Activated CD8-positive, alpha-beta memory T cell treated with anti-CD3 and anti-CD28 coated beads, Interleukin-2, amount 50 U/mL, for 1 hour (primary cell): ENCODE results near the gene OLIG2.

ENCODE experiments used
- DNase-seq: peaks from one replicate; pipeline ENCODE4 v3.0.0-alpha.2; 2020; ENCODE audit errors: extremely low read depth

Gene OLIG2

GRCh38 chr21:33032434-33033047, 6.8 kb downstream of the OLIG2 start:
- no peak for DNase-seq

DNA sequence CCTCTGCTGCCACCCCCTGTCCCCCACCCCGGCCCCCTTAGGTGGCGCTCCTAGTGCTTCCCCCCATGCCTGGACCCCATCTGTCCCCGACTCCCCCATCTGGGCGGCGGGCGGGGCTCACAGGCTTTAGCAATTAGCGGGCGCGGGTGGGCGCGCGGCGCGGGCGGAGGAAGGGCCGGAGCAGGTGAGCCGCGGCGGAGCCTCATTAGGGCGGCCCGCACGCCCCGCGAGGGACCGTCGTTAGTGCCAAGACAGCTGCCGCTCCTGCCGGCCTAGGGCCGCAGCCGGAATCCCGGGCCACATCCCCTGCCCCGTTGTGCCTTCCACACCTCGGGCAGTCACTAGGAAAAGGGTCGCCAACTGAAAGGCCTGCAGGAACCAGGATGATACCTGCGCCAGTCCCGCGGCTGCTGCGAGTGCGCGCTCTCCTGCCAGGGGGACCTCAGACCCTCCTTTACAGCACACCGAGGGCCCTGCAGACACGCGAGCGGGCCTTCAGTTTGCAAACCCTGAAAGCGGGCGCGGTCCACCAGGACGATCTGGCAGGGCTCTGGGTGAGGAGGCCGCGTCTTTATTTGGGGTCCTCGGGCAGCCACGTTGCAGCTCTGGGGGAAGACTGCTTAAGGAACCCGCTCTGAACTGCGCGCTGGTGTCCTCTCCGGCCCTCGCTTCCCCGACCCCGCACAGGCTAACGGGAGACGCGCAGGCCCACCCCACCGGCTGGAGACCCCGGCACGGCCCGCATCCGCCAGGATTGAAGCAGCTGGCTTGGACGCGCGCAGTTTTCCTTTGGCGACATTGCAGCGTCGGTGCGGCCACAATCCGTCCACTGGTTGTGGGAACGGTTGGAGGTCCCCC, 7.6 kb downstream of the OLIG2 start:
- no peak for DNase-seq

GRCh38 chr21:33033961-33034413, 8.3 kb downstream of the OLIG2 start:
- no peak for DNase-seq

- DNase-seq = no peak
These were observed 9.4 kb downstream of the OLIG2 start for GRCh38 chr21:33035147-33035546.

DNA sequence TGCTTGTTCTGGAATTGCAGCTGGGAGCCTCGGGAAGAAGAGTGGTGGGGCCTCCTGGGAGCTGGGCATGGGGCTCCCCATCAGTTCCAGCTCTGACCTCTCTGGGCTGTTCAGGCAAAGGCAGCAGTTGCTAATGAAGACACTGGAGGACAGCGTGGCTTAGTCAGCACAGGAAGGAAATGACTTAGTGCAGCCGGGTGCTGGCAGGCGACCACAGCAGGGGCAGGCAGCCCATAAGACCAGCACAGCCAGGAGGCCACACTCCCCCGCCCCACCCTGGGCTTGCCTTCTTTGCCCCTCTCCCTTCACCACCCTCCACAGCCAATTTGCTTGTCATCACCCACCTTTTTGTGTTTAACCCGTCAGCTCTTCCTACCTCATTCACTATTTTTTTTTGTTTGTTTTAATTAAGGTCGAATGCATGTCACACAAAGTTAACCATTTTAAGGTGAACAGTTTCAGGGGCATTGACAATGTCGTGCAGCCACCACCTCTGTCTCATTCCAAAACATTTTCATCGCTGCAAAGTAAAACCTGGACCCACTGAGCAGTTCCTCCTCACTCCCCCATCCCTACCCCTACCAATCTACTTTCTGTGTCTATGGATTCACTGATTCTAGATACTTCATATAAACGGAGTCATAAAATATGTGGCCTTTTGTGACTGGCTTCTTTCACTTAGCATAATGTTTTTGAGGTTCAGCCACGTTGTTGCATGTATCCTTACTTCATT, 10.9 kb downstream of the OLIG2 start:
- no peak for DNase-seq

DNA sequence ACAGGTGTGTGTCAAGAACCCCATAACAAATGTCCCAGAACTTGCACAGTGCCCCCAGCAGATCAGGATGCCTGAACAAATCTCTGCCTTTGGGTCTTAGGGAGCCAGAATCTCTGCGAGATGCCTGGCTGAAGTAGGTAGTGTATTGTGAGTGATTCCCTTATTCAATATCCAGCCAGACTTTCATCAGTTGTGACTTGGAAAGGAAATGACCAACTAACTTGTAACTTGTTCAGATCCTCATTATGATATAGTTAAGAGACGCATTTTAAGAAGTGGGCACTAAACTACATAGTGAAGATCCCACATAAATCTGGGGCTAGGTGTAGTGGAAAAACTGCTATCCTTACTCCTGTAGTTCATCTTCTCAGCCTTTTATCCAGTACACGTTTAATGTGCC, 11.8 kb downstream of the OLIG2 start:
- no peak for DNase-seq

- no peak for DNase-seq
These were observed 13.8 kb downstream of the OLIG2 start for GRCh38 chr21:33039536-33039935.

DNA sequence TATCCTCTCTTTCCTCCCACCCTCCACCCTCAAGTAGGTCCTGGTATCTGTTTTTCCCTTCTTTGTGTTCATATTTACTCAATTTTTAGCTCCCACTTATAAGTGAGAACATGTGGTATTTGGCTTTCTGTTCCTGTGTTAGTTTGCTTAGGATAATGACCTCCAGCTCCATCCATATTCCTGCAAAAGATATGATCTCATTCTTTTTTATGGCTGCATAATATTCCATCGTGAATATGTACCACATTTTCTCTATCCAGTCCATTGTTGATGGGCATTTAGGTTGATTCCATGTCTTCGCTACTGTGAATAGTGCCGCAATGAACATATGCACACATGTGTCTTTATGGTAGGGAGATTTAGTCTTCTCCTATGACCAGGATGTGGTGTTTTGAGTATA, 14.5 kb downstream of the OLIG2 start:
- no peak for DNase-seq

DNA sequence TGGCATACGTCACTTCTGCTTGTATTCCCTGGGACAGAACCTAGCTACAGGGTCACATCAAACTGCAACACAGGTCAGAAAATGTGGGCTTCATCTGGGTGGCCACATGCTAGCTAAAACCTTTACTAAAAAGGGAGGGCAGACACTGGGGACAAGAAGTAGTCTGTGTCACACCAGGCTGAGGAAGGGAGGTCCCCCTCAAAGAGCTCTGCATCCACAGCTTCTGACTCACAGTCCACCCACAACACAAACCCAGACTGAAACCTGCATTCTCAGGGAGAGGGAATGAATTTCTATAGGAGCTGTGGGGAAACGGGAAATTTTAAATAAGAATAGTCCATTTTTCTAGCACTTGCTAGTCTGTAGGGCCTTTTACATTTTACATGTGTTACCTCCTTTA, 16.2 kb downstream of the OLIG2 start:
- DNase-seq = no peak

DNA sequence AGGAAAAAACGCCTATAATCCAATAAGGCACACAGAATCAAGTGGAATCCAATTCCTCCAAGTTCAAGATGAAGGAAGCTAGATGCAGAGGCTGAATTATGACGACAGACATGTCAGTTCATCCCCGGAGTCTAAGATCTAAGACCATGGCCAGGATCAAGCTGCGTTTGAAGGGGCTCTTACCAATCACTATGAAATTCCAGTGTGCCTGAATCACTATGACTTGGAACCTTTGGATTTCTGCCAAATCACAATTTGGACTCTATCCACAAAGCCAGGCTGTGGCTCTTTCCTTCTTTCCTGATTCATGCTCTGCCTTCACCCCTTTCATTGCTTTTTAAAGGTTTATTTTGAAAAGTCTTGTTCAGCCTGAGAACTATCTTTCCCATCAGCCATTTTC, 17.1 kb downstream of the OLIG2 start:
- DNase-seq = no peak

DNA sequence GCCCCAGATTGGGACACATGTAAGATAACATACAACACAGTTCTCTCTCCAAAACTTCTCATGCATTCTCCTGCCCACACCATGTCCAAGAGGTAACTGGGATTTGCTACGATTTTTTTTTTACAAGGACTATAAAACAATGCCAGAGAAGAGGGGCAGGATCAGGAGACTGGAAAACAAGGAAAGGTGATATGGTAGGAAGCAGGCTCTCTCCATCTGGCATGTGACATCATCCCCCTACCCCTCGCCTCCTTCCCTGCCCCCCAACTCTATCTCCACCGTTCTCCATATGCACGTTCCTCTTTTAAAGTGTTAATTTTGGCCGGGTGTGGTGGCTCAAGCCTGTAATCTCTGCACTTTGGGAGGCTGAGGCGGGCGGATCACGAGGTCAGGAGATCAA, 20.7 kb downstream of the OLIG2 start:
- no peak for DNase-seq

DNA sequence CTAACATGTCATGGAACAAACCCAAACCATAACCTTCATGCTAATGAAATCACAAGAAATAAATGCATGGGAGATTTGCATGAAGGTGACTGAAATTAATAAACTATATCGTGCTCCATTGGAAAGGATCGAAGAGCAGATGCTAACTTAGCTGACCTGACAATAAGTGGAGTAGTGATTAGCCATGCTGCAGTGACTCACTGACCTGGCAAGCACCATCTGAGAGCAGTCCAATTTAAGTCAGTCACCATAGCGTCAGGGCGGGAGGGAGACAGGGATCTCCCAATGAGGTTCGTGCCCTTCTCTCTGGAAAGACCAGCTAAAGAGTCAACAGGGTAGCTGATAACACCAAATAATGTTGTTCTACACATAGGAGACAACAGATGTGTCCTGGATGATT, 21.5 kb downstream of the OLIG2 start:
- no peak for DNase-seq

DNA sequence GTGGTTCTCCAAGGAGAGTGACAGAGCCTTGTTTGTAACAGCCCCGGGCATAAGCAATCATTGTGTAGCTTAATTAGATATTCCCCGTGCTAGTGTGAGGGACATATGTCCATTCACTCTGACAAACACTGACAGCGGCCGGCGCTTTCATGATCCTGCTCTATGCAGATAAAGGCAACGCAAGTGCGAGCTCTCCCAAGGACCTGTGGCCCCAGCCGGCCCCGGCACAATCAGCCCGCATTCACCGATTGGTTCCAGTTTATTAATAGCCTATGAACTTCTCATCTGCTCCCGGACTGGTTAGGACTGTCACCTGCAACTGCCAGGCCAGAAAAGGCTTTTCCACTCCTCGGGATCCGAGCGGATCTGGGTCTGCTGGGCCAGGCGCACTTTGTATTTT, 26.2 kb downstream of the OLIG2 start:
- no peak for DNase-seq

DNA sequence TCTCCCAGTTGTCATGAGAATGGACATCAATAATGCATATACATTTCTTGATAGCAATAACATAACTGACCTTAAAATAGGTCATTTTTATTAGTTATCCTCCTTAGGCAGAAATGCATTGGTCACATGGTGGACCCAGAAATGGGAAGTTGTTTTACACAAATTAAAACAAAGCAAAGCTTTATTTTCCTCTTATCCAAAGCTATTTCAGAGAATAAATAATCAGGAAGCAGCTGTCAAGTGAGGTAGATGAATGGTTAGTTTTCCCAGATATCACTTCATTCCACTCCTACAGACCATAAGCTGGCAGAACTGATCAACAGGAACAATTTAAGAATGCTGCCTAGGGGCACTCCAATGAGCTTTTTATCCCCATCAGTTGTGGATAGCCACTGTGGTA, 28.2 kb downstream of the OLIG2 start:
- no peak for DNase-seq

GRCh38 chr21:33055991-33056390, 30.3 kb downstream of the OLIG2 start:
- DNase-seq = no peak

- no peak for DNase-seq
These were observed 31.7 kb downstream of the OLIG2 start for GRCh38 chr21:33057385-33057940.

DNA sequence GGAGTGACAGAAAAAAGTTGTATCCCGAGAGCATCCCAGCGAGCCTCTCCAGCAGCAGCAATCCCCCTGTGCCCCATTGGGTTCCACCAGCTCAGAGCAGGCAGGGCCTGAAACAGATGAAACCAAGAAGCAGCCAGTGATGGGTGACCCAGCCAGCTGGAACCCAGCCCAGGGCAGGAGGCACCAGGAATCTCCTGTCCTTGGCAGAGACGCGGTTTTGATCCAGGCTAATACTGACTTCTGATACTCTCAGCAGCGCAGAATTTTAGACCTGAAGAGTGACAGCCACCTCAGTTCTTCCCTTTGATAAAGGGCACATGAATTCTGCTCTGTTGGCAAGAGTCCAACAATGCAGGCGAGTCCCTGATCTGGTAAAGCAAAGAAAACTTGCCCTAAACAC, 32.8 kb downstream of the OLIG2 start:
- no peak for DNase-seq

- no peak for DNase-seq
These were observed 33.2 kb downstream of the OLIG2 start for GRCh38 chr21:33058957-33059356.

DNA sequence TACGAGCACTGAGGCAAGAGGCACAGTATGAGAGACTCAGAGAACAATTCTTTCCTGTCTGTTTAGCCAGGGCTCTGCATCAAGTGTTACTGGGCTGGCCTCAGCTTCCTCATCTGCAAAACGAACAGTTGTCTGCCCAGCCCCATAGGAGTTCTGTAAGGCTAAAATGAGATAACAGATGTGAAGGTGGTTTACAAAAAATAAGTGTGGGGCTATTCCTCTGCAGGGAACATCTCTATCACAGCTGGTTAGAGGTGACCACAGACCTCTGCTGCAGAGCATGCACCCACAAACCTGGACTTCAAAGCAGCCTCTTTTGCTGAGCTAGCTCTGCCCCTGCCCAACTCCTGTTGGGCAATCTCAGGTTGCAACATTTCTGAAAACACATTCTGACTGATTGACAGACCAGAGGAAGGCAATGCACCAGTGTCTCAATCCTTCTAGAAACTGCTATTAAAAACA, 33.7 kb downstream of the OLIG2 start:
- DNase-seq = no peak

DNA sequence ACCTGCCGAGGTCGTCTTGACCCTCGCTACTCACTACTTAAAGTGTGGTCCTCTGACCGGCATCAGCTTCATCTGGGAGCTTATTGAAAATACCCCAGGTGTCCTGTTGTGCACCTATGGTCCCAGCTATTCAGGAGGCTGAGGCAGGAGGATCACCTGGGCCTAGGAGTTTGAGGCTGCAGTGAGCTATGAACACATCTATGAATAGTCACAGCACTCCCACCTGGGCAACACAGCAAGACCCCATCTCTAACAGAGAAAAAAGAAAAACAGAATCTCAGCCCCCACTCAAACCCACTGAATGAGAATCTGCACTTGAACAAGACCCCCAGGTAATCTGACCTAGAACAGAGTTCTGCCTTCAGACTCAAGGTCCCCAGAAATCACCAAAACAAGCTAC, 35.5 kb downstream of the OLIG2 start:
- DNase-seq = no peak

GRCh38 chr21:33063375-33063883, 37.7 kb downstream of the OLIG2 start:
- DNase-seq = no peak
